HepG2 (cell line): Measurements from ENCODE around the gene RAD54L. TPM values are rescaled to one million over a fixed set of nuclear protein-coding genes. Genes with fewer than 3 reads are reported as not detected.

Source experiments
- DPF2 ChIP-seq: sonication (generic); formaldehyde crosslinking; IDR thresholded peaks from 2 replicates; pipeline ENCODE4 v1.4.0; 2020; ENCODE audit warnings: mild to moderate bottlenecking, low read depth, missing genetic modification reagents, borderline replicate concordance
- HCFC1 ChIP-seq: fragments of 150-350 bp; IDR thresholded peaks from 2 replicates; pipeline ENCODE4 v1.6.1; 2014; ENCODE audit warnings: low read depth, low read length
- HDAC6 ChIP-seq: fragments of 200-600 bp; sonication (generic); IDR thresholded peaks from 2 replicates; pipeline ENCODE4 v1.7.0; 2017; ENCODE audit warnings: mild to moderate bottlenecking, antibody characterized with exemption, low read length, low read depth
- HIC2 ChIP-seq: sonication (generic); formaldehyde crosslinking; IDR thresholded peaks from 2 replicates; pipeline ENCODE4 v1.9.0; 2022; ENCODE audit warnings: low read depth, missing genetic modification reagents
- HMGA1 ChIP-seq: sonication (generic); formaldehyde crosslinking; conservative IDR thresholded peaks from 2 replicates; pipeline ENCODE4 v1.4.0; 2020; ENCODE audit warnings: missing genetic modification reagents
- KDM5A ChIP-seq: fragments of 200-600 bp; sonication (generic); IDR thresholded peaks from 2 replicates; pipeline ENCODE4 v1.7.0; 2018; ENCODE audit warnings: antibody characterized with exemption, mild to moderate bottlenecking, low read length, borderline replicate concordance
- KLF13 ChIP-seq: sonication (generic); formaldehyde crosslinking; IDR thresholded peaks from 2 replicates; pipeline ENCODE4 v1.4.0; 2020; ENCODE audit warnings: mild to moderate bottlenecking, missing genetic modification reagents
- MYNN ChIP-seq: sonication (generic); formaldehyde crosslinking; IDR thresholded peaks from 2 replicates; pipeline ENCODE4 v1.4.0; 2020; ENCODE audit warnings: mild to moderate bottlenecking, low read depth, missing genetic modification reagents
- NFKB2 ChIP-seq: sonication (generic); formaldehyde crosslinking; IDR thresholded peaks from 2 replicates; pipeline ENCODE4 v1.4.0; 2020; ENCODE audit warnings: missing genetic modification reagents, borderline replicate concordance
- SATB2 ChIP-seq: sonication (generic); formaldehyde crosslinking; IDR thresholded peaks from 2 replicates; pipeline ENCODE4 v1.5.0; 2020; ENCODE audit warnings: missing genetic modification reagents
- STAT6 ChIP-seq: sonication (generic); formaldehyde crosslinking; IDR thresholded peaks from 2 replicates; pipeline ENCODE4 v1.4.0; 2020; ENCODE audit warnings: missing genetic modification reagents, mild to moderate bottlenecking, borderline replicate concordance
- TFDP2 ChIP-seq: sonication (generic); formaldehyde crosslinking; IDR thresholded peaks from 2 replicates; pipeline ENCODE4 v1.4.0; 2020; ENCODE audit warnings: missing genetic modification reagents
- THRA ChIP-seq: sonication (generic); formaldehyde crosslinking; IDR thresholded peaks from 2 replicates; pipeline ENCODE4 v1.4.0; 2020; ENCODE audit warnings: missing genetic modification reagents, borderline replicate concordance
- ZFP1 ChIP-seq: IDR thresholded peaks from 2 replicates; pipeline ENCODE4 v1.6.1; 2016
- ZNF20 ChIP-seq: sonication (generic); formaldehyde crosslinking; IDR thresholded peaks from 2 replicates; pipeline ENCODE4 v1.4.0; 2020; ENCODE audit warnings: mild to moderate bottlenecking, moderate library complexity, missing genetic modification reagents
- ZNF710 ChIP-seq: sonication (generic); formaldehyde crosslinking; IDR thresholded peaks from 2 replicates; pipeline ENCODE4 v1.5.0; 2020; ENCODE audit warnings: mild to moderate bottlenecking, missing genetic modification reagents, borderline replicate concordance
- ZNF747 ChIP-seq: sonication (generic); formaldehyde crosslinking; IDR thresholded peaks from 2 replicates; pipeline ENCODE4 v1.8.1; 2023; ENCODE audit warnings: missing genetic modification reagents, mild to moderate bottlenecking, borderline replicate concordance
- ZNF775 ChIP-seq: sonication (generic); formaldehyde crosslinking; IDR thresholded peaks from 2 replicates; pipeline ENCODE4 v1.4.0; 2020; ENCODE audit warnings: missing genetic modification reagents, mild to moderate bottlenecking, moderate library complexity, borderline replicate concordance
- ZNF850 ChIP-seq: sonication (generic); formaldehyde crosslinking; conservative IDR thresholded peaks from 2 replicates; pipeline ENCODE4 v1.9.0; 2021; ENCODE audit warnings: mild to moderate bottlenecking, missing genetic modification reagents
- ZNF878 ChIP-seq: sonication (generic); formaldehyde crosslinking; IDR thresholded peaks from 2 replicates; pipeline ENCODE4 v1.8.1; 2023; ENCODE audit warnings: mild to moderate bottlenecking, missing genetic modification reagents, moderate library complexity
- polyA plus RNA-seq, 8 experiments: library from polyadenylated mRNA; depleted of rRNA in 3 of 8; stranded (reverse) in 7 of 8; unstranded in 1 of 8; fragments of >200 nt; fragmentation: Illumina TruSeq in 4 of 8; extraction: Trizol in 4 of 8; gene quantifications; 2 replicates each; pipeline versions ENCODE4 v1.2.1 to v1.2.3, GENCODE V29; 2011 to 2016; ENCODE audit warnings: low read depth in 4 of 8, missing spikeins in 1 of 8, mixed read lengths in 1 of 8; ENCODE audit not compliant: insufficient read depth in 1 of 8
- total RNA-seq, 5 experiments: library from RNA; depleted of rRNA; stranded (reverse); fragments of >200 nt; fragmentation: Illumina TruSeq; extraction: Trizol; gene quantifications; 2 replicates each; pipeline ENCODE4 v1.2.3, GENCODE V29; 2016; ENCODE audit warnings: low read depth in 1 of 5

RAD54L gene
- total and polyA plus RNA-seq, 2 of the 13 experiments (the other 11 are each of a cell fraction or from before 2014, with no cell fraction given), result 10.2 to 30.0 TPM

GRCh38 chr1:46247436-46248121 lies at the start of gene RAD54L (continued):
- TF ChIP-seq TFDP2 (CRISPR knock-in tag), result peak; percentile 100
- TF ChIP-seq MYNN (CRISPR knock-in tag), result no peak
- no peak for TF ChIP-seq KLF13 (CRISPR knock-in tag)
- TF ChIP-seq DPF2 (CRISPR knock-in tag), result no peak
- TF ChIP-seq THRA (CRISPR knock-in tag), result peak; percentile 18; the same call in 1 of the 2 replicates
- TF ChIP-seq HMGA1 (CRISPR knock-in tag), result no peak
- peak; percentile 40; the same call in 1 of the 2 replicates for TF ChIP-seq HCFC1
- TF ChIP-seq ZNF878 (CRISPR knock-in tag), result peak; percentile 97
- no peak for TF ChIP-seq HDAC6
- TF ChIP-seq ZFP1, result 0 out of 2 replicates have a peak, but pooled peaks have one; percentile 15
- TF ChIP-seq ZNF775 (CRISPR knock-in tag), result no peak
- TF ChIP-seq ZNF747, result no peak
- no peak for TF ChIP-seq HIC2 (CRISPR knock-in tag)
- TF ChIP-seq KDM5A, result peak; percentile 79; the same call in 1 of the 2 replicates
- TF ChIP-seq ZNF710 (CRISPR knock-in tag), result peak; percentile 49; the same call in 1 of the 2 replicates
- TF ChIP-seq SATB2 (CRISPR knock-in tag), result no peak
- no peak for TF ChIP-seq STAT6 (CRISPR knock-in tag)
- TF ChIP-seq ZNF850 (CRISPR knock-in tag), result no peak
- TF ChIP-seq NFKB2 (CRISPR knock-in tag), result 0 out of 2 replicates have a peak, but pooled peaks have one; percentile 14
- TF ChIP-seq ZNF20 (CRISPR knock-in tag), result no peak; the same call in 1 of the 2 replicates
